ENCODE results near the gene MATN4.
"Not testable (repeated sequence)": the region's sequence is repeated elsewhere in the genome, so short reads cannot be mapped to it uniquely, and the experiment has no call there.

Gene MATN4, protein sequence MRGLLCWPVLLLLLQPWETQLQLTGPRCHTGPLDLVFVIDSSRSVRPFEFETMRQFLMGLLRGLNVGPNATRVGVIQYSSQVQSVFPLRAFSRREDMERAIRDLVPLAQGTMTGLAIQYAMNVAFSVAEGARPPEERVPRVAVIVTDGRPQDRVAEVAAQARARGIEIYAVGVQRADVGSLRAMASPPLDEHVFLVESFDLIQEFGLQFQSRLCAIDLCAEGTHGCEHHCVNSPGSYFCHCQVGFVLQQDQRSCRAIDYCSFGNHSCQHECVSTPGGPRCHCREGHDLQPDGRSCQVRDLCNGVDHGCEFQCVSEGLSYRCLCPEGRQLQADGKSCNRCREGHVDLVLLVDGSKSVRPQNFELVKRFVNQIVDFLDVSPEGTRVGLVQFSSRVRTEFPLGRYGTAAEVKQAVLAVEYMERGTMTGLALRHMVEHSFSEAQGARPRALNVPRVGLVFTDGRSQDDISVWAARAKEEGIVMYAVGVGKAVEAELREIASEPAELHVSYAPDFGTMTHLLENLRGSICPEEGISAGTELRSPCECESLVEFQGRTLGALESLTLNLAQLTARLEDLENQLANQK

DNA sequence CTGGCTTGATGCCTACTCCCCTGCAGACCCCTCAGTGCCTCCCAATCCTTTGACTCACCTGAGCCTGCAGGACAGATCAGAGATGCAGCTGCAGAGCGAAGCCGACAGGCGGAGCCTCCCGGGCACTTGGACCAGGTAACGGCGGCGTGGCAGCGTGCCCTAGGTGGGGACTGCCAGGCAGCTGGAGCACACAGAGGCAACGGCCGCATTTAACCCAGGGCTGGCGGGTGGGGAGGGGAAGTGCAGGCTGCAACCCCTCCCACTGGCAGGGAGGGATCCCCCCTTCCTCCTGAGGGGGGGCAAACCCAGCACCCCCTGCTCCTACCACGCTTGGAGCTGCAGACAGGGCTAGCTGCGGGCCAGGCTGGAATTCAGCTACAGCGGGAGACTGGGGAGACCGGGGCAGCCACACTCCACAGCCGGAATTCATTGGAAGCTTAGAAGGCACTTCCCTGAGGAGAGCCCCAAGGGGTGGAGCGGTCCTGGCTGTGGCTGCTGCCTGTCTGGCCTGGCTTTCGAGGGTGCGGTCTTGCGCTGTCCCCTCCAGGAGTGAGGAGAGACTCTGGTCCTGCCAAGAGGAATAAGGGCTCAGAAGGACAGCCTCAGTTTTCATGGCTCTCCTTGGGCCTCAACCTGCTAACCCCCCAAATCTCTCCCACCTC, at the start of gene MATN4:
Gene MATN4 (minus strand): TSS at position 183 of the 662 bp plus-strand sequence. CDS start 2,717 bp downstream, outside the sequence.
- DNase-seq (ENCODE audit: low spot score) = no peak

DNA sequence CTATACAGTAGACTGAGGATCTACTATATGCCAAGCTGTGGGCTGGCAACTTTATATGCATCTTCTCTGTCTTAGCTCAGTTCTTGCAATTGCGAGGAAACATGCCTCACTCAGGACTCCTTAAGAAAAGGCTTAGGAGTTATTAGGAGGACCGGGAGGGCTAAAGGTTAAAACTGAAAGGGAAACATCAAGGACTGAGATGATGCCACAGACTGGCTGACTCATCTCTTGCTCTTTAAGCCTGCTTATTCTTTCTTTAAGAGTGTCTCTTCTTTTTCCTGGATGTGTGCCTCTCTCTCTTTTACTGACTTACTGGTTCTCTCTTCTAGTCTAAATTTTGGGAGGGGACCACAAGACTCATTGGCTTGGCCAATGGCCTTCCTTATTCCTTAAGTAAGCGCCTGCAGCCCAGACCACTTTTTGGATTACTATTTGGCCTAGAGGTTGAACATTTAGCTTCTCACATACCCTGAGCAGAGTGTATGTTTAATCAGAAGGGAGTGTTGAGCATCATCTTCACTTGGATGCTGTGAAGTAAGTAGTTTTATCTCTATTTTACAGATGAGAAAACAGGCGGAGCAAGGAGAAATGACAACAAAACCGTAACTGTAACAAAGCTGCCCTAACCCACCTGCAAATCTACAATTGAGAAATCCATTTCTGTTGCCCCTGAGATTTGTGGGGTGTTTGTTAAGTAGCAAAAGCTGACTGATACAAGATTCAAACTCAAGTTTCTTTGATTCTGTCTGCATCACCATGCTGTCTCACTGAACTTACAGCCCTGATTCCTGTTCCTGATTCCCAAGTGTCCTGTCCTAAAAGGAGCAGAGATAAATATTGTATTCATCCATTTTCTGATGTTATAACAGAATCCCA, 47.3 kb upstream of the MATN4 start:
- DNase-seq (ENCODE audit: low spot score) = no peak

DNA sequence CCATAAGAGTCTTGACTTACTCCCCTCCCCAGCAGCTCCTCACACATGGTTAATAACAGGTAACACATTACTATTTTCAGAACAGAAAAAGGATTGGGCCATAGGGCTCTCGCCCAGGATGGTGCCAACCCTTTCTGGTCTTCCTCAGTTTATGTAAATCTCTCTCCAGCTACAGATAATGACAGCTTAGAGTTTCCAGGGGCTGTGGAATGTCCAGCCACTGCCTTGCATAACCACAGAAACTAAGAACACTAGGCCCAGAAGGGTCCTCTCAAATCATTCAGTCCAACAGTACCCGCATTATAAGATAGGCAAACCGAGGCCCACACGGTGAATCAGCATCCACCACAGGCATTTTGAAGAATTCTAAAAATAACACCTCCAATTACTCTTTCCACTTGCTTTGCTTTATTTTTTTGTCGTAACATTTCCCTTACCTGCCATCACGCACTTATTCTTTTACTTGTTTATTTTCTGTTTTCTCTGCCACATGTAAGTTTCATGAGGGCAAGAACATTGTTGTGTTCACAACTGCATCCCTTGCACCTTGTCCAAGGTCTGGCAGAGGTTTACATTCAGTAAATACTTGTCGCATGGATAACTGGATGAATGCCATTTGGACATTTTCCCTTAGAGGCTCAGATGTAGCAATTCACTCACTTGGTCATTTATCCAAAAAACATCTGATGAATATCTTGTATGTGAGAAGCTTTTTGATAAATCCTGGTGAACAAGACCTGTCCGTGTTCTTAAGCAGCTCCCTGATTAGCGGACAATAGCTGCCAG, 46.5 kb upstream of the MATN4 start:
- DNase-seq (ENCODE audit: low spot score) = no peak

DNA sequence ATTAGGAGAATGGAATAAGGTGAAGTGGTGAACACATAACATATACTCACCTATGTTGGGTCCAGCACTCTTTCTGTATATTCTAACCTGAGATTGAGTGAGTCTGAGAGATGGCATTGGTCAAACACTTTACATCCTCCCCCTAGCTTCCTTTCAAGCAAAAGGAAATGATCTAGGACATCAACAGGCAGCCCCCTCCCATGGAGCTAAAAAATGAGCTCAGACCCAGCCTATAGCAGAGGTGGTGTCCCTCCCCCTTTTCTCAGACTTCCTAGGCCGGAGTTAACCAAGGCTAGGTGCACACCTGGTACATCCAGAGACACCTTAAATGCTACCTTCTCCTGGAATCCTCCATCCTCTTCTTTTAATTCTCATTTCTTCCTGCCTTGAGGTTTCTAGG, 45.6 kb upstream of the MATN4 start:
- DNase-seq (ENCODE audit: low spot score) = no peak

DNA sequence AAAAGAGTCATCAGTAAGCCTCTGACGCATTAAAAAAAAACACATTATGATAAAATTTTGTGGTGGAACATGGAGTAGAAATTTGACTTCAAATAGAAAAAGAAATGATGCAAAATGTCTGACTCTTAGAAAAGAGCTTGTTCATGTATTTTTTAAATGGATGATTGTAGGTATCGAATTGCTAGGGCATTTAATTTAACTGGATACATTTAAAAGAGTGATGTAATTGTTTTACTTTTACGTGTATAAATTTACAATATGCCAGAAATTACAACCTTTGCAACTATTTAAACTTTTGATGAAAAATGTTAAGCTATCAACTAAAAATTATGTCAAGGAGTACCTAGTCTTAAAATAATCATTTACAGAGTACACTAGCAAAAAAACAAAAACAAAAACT, 44.6 kb upstream of the MATN4 start:
- DNase-seq (ENCODE audit: low spot score) = no peak

DNA sequence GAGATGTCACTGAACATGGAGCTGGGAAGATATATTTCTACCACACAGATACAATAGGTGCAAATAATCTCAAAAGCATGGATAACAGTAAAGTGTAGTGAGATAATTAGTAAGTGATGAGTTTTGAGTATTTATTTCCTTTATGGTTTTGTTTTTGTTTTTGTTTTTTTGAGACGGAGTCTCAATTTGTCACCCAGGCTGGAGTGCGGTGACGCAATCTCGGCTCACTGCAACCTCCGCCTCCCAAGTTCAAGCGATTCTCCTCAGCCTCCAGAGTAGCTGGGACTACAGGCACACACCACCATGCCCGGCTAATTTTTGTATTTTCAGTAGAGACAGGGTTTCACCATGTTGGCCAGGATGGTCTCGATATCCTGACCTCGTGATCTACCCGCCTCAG, 42.7 kb upstream of the MATN4 start:
- DNase-seq (ENCODE audit: low spot score) = not testable (repeated sequence)

DNA sequence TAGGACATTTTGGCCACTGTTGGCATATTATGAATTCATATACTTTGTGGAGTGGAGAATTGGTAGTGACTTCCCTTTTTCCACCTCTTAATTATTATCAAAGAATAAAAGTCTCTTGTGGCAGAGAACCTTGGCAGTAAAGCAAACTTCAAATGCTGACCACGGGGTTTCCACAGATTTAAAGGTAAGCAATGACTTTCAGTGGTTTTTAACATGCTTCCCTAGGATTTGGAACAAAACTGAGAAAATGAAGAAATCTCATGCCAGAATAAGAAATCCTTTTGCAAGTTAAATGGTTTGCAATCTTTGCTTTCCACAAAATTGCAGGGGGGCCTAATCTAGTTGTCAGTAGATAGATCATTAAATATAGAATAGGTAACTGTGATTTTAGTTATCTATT, 42.1 kb upstream of the MATN4 start:
- no peak for DNase-seq (ENCODE audit: low spot score)

DNA sequence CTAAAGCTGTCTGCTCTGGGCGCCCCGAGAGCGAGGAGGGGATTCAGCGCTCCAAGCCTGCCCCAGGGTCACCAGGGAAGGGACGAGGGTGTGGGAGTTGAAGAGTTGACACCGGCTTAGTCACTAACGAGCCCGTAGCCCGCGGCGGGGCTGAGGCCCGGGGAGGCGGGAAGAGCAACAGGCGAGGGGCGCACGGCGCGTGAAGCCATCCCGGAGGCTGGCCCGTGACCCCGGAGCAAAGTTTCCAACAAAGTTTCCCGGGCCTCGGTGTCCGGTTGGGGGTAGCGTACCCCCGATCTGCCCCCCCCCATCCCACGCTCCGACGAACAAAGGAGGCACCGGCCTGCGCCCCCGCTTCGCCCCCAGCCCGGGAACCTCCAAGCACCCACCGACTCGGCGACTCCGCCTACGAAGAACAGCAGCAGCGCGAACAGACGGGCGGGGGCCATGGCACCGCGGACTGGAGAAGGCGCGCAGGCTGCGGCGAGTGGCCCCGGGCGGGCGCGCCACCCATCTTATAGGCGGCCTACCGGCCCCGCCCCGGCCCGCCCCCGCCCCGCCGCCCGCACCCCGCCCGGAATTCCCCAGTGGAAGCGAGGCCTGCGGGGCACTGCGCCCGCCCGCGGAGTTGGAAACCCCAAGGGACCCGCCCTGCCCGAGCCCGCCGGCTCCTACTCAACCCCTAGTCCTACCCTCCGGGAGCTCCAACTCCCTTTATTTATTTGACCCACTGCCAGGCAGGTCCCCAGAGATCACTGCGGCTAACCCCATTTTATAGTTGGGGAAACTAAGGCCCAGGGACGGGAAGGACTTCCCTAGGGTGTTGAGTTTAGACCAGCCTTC, 40.1 kb upstream of the MATN4 start, which contains the start of gene SDC4:
Gene SDC4 (minus strand): TSS at position 489 of the 843 bp plus-strand sequence. CDS start 40 bp downstream, at position 449.
- DNase-seq (ENCODE audit: low spot score) = peak; percentile 92

DNA sequence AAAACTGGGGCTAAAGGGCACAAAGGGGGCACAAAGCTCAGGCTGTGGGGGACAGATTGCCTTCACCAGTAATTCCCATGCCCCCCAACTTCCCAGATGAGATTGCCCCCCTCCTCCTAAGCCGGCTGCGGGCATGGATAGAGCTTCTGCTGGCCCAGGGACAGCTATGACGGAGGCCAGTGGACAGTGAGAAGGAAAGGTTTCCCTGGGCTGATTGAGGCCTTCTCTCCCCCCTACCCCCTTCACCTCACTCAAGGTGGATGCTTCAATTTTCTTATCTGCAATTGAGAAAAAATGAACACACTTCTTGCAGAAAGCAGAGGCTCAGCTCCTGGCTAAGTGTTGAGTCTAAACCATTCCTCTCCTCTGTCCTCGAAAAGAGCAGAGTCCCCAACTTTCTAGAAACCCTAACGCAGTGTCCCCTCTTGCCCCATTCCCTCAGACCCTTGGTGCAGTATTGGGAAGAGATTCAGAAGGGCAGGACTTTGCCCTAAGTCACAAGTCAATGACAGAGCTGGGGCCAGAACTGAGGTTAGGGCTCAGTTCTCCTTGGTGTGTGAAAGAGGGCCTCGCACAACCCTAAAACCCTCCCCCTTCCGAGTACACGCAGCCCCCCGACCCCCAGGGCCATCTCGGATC, 39.3 kb upstream of the MATN4 start:
- DNase-seq (ENCODE audit: low spot score) = no peak

DNA sequence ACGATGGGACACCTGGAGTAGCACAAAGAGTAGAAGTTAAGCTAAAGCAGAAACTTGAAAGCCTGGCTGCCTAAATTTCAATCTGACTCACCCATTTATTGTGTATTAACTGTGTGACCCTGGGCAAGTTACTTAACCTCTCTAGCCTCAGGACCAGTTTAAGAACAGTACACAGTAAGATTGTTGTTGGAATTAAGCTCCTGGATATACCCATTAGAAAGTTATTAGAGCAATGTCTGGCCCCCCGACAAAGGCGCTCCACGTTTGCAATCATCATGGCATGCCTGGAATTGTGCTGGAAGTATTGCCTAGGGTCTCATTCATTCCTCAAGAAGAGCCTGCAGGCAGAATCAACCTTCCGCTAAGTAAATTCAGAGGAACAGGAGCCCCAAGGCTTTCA, 38.8 kb upstream of the MATN4 start:
- DNase-seq (ENCODE audit: low spot score) = no peak

DNA sequence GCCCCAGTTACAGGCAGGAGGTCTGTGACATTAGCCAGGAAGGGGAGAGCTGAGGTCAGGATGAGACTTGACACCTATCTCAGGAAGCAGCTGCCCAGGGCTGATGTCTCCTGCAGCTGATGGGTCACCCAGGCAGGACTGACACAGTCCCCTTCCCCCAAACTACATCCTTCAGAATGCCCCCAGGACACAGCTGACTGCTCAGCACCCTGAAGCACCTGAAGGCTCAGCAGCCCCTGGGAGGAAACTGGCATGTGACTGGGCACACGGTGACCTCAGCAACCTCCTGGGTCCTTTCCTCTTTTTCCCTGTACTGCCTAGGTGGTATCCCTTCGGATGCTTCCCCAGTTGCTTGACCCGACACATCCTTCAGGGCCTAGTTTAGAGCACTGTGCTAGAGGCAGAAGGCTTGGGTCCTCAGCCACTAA, 38.2 kb upstream of the MATN4 start:
- DNase-seq (ENCODE audit: low spot score) = no peak

DNA sequence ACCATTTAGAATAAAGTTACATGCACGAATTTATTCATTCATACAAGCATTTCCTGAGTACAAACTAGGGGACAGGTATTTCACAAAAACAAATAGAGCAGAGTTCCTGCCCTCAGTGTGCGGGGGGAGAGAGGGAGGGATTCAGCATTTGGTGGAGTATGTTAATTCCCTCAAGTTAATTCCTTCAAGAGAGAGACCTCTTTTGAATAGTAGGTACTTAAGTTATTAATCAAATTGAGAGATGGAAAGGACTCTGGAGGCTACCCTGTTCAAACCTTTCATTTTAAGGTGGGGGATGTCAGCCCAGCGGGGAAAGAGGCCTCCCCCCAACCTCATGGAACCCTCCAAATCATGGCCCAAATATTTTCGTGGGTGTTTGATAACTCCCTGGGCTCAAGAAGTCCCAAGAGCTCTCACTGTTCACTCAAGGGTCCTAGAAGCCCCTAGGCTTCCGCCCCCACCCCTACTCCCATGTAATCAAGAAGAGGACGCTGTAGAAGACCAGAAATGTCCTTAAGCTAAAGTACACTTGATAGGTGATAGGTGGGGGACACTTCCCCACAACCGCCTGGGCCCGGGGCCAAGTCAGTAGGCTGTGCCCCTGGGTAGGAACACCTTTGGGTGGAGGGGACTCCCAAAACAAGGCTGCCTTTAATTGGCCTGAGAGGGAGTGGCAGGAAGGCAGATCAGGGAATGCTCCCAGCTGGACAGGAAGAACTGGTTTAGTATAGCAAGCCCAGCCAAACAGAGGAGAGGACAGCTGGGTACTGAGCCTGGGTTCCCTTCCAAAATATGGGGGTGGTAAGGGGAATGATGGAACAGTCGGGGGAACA, 37.2 kb upstream of the MATN4 start:
- DNase-seq (ENCODE audit: low spot score) = no peak

DNA sequence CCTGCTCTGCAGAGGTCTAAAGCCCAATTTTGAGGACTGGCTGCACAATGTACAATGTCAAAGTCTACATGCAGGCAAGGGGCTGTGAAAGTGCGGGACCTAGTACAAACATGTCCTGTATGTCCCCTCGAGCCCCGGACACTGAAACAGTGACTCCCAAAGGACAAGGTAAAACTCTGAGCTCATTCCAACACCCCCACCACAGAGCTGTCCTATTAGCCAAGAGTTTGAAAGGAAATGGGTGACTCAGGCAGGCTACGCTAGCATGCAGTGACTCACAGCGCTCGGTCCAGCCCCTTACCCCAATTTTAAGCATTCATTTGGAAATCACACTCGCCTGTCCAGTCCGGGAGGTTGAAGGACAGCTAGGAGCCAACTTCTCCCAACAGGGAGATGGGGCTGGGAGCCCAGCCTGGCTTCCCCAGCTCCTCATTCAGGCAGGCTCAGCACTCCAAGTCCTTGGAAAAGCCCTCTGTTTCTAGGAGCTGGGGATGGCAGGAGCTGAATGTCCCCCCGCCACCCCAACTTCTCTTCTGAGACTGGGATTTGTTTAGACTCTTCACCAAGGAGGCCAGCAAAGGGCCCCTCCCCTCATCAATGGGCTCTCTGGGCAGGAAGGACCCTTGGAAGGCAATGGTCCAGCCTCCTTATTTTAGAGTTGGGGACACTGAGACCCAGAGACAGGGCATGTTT, 36.2 kb upstream of the MATN4 start:
- no peak for DNase-seq (ENCODE audit: low spot score)

DNA sequence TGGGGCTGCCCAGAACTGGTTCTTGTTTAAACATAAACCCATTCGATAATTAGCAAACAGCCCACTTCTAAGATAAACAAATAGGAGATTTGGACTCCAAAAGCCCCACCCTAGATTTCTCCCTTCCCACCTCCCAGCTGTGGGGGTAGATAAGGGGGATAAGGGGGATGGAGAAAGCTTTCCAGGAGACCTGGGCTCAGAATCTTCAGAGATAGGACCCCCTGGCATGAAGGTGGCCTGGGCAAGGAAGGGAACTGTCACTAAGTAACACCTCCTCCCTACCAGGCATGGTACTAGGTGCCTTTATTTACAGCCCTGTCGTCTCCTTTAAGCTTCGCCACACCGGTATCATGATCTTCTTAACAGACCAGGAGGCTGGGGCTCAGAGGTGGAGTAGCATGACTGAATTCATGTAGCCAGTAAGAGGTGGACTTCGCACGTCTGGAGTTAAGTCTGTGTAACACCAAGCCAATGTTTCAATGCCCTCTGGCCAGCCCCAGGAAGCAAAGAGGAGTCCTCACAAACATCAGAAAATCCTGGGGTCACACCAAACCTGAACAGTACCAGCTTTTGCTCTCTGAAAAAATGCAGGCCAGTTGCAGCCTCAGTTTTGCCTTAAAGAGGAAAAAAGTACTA, 35.6 kb upstream of the MATN4 start:
- no peak for DNase-seq (ENCODE audit: low spot score)

DNA sequence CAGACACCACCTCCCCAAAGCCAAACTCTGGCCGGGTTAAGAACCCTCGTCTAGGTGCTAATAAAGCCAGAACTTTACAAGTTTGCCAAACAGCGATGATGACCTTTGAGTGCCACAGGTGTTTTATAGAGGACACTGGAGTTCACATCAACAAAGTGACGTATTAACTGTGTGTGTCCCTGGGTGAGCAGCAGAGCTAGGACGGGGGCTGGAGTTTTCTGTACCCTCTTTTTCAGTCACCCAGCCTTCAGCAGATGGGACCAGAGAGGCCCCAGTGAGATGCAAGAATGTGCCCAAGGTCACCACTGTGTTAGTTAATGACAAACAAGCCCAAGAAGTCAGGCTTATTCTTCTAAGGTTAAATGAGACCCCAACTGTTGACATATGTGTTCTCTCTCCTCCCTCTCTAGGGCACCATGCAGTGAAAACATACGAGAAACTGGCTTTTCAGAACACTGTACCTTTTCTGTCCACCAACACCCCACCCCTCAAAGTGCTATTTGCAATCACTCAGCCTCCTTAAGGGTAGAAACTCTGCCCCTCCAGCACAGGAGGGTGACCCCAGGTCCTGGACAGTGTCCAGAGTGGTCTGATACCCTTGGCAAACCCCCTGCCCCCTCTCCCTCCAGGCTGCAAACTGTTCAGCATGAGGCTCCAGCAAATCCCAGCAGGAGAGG, 34.9 kb upstream of the MATN4 start:
- DNase-seq (ENCODE audit: low spot score) = no peak

DNA sequence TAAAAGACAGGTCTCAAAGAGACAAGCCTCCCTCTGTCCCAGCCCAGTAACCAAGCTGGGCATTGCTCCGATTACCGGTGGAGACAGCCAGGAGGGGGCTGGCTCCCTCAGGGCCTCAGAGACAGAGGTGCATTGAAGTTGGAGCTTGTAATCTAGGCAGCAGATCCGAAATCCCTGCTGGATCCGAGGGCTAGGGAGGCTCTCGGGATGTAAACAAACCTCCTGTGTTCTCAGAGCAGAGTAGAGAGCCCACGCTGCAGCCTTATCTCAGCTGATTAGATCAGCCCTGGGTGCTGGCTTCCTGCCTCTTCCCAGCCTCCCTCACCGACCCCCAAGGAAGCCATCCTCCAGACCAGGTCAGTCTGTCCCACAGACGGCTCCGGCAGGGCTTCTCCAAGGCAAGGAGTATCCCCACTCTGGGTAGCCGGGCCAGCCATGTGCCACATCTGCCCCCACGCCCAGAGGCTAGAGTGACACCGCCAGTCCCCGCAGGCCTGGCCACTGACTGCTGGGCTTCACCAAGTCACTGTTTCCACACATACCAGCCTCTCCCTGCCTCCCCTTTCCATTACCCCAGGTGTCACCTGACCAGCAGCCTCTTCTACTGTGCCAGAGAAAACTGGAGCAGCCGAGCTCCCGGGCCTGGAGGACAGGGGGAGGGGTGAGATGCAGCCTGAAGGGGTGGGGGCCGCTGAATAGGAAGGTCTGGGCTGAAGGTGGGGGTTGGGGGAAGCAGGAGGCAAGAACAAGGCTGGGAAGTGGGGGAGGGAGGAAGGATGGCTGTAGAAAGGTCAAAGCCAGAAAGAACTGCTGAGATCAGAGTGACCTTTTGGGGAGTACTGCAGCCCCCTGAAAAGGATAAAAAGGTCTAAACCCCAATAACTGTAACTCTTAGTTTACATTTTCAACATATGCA, 34.1 kb upstream of the MATN4 start:
- DNase-seq (ENCODE audit: low spot score) = peak; percentile 57

Data from D341Med (cell line).